NCI-H128 (cell line): ENCODE data around the gene ANKRD33.

Source experiments
- DNase-seq: peaks from one replicate; lab custom pipeline; 2025; ENCODE audit not compliant: unreplicated experiment; lab: John Stamatoyannopoulos, UW

Gene ANKRD33

GRCh38 chr12:51901121-51901817 lies 13.4 kb downstream of the ANKRD33 start:
- DNase-seq: no peak

- DNase-seq: no peak
These were observed 14.0 kb downstream of the ANKRD33 start for GRCh38 chr12:51901881-51902280.

- no peak for DNase-seq
These were observed 17.1 kb downstream of the ANKRD33 start for GRCh38 chr12:51904951-51905470.

- no peak for DNase-seq
These were observed 17.8 kb downstream of the ANKRD33 start for GRCh38 chr12:51905471-51906429.

GRCh38 chr12:51906430-51907082 lies 18.7 kb downstream of the ANKRD33 start:
- no peak for DNase-seq

GRCh38 chr12:51907083-51907855 lies 19.4 kb downstream of the ANKRD33 start, which contains the start of gene ACVRL1:
ACVRL1 (plus strand) TSS chr12:51907504; CDS start chr12:51912475, 4,971 bp downstream.
- DNase-seq: no peak

- no peak for DNase-seq
These were observed 20.0 kb downstream of the ANKRD33 start for GRCh38 chr12:51907856-51908425.

GRCh38 chr12:51908876-51909592 lies 21.1 kb downstream of the ANKRD33 start:
- DNase-seq: no peak

- DNase-seq: no peak
These were observed 22.3 kb downstream of the ANKRD33 start for GRCh38 chr12:51910168-51910567.

GRCh38 chr12:51910691-51911090 lies 22.8 kb downstream of the ANKRD33 start:
- DNase-seq: no peak

- no peak for DNase-seq
These were observed 23.4 kb downstream of the ANKRD33 start for GRCh38 chr12:51911307-51911706.

GRCh38 chr12:51911788-51912711 lies 24.1 kb downstream of the ANKRD33 start:
- DNase-seq: no peak

GRCh38 chr12:51913071-51914033 lies 25.4 kb downstream of the ANKRD33 start:
- DNase-seq: no peak

- no peak for DNase-seq
These were observed 26.4 kb downstream of the ANKRD33 start for GRCh38 chr12:51914034-51914923.

GRCh38 chr12:51915003-51915625 lies 27.2 kb downstream of the ANKRD33 start:
- DNase-seq: no peak

GRCh38 chr12:51915951-51916350 lies 28.0 kb downstream of the ANKRD33 start:
- DNase-seq: no peak
